ENCODE data around the gene RAB29. TPM values are rescaled to one million over a fixed set of nuclear protein-coding genes. Genes with fewer than 3 reads are reported as not detected.

Gene RAB29
- total and polyA plus RNA-seq, 9 of the 15 experiments (the other 6 are each of a cell fraction or from before 2014, with no cell fraction given) = 6.3 to 17.6 (median 8.0) TPM

- H3K4me1 ChIP-seq (replicated peaks in 1 of 2; ENCODE audit: control insufficient read depth in 2 of 2, insufficient read depth in 2 of 2, low read length in 2 of 2) = peaks cover 0 to 8% of the 10 kb centered on the region in 2 experiments; a peak in 2 of 5 replicates
- peak; percentile 55 for ATAC-seq
- 0 out of 2 replicates have a peak, but pooled peaks have one; percentile 12 for TF ChIP-seq MYBL2 (IDR thresholded peaks at IDR 0.05; ENCODE audit: low read depth)
- no peak for TF ChIP-seq MYBL2 (CRISPR knock-in tag; IDR thresholded peaks at IDR 0.05; ENCODE audit: borderline replicate concordance)
- no peak for TF ChIP-seq RNF2 (IDR thresholded peaks at IDR 0.05)
- H3K36me3 ChIP-seq (ENCODE audit: control insufficient read depth, insufficient read depth, low read length) = peaks cover 65% of the 10 kb centered on the region; the same call in 2 of the 3 replicates
- no peaks in the 10 kb centered on the region for H4K20me1 ChIP-seq (replicated peaks; ENCODE audit: control insufficient read depth, insufficient read depth, low read length)
- ChIA-PET POLR2A (interaction anchor here (0.7 to 5.2 kb wide), 6 partner anchors 9 to 118 kb away, joined by 3 to 32 read pairs (median 4); no protein-coding TSS in a partner anchor), CTCF (ENCODE audit: low intra/inter-chr PET ratio) (no interaction called here)
- H3K9ac ChIP-seq (ENCODE audit: insufficient read depth in 1 of 2, low read depth in 2 of 2, low read length in 2 of 2) = no peak overlapping the region
- no peaks in the 10 kb centered on the region for H3K27me3 ChIP-seq (ENCODE audit: control insufficient read depth in 2 of 2, insufficient read depth in 2 of 2, low read length in 2 of 2)
- no peak overlapping the region for H3K4me3 ChIP-seq
- H3K27ac ChIP-seq (ENCODE audit: extremely low read depth, low read depth, low read length) = peak overlapping the region; percentile 23; the same call in 2 of the 3 replicates
- peaks cover 89% of the 10 kb centered on the region for H3K79me2 ChIP-seq (ENCODE audit: control insufficient read depth, insufficient read depth, low read length)
- H2AFZ ChIP-seq (ENCODE audit: low read depth, low read length) = no peak overlapping the region
- in situ Hi-C loops (cut with MboI) (no loop called here), intact Hi-C loops (cut with micrococcal nuclease) (no loop called here)
- H3K9me1 ChIP-seq (ENCODE audit: control insufficient read depth, insufficient read depth, low read length) = no peaks in the 10 kb centered on the region
- DNase-seq (ENCODE audit: extremely low read depth in 1 of 4, low spot score in 3 of 4) = no peak
- H3K9me3 ChIP-seq (replicated peaks; ENCODE audit: control insufficient read depth, insufficient read depth, low read depth, low read length) = no peaks in the 10 kb centered on the region; the same call in 1 of the 2 replicates
- no peak overlapping the region for H3K4me2 ChIP-seq (ENCODE audit: insufficient read depth, low read length)
- WGBS (ENCODE audit: insufficient coverage, low coverage, missing lambda C conversion rate) = 58% methylated on average over 2 of the region's 2 CpGs
- BruUV-seq (replicated peaks) = no TSS peak
- peak; percentile 6 for FAIRE-seq
Observed at GRCh38 chr1:205733438-205734175, 41.7 kb downstream of the RAB29 start.

- WGBS (ENCODE audit: insufficient coverage, low coverage, missing lambda C conversion rate) = 97% methylated on average over 8 of the region's 9 CpGs
- TF ChIP-seq ELF4 (CRISPR knock-in tag; IDR thresholded peaks at IDR 0.05) (no peak), U2AF1 (optimal IDR thresholded peaks at IDR 0.05; ENCODE audit: low read depth, low read length) (no peak), ZNF239 (CRISPR knock-in tag; IDR thresholded peaks at IDR 0.05) (no peak)
- ChIA-PET CTCF (ENCODE audit: low intra/inter-chr PET ratio) (no interaction called here), POLR2A (interaction anchor here (0.6 to 5.2 kb wide), 5 partner anchors 10 to 30 kb away, joined by 3 to 32 read pairs (median 5); partner anchors contain the start of gene NUCKS1)
- H3K79me2 ChIP-seq (ENCODE audit: control insufficient read depth, insufficient read depth, low read length) = peaks cover 77% of the 10 kb centered on the region
- no peaks in the 10 kb centered on the region; the same call in 1 of the 2 replicates for H3K9me3 ChIP-seq (replicated peaks; ENCODE audit: control insufficient read depth, insufficient read depth, low read depth, low read length)
- H3K4me2 ChIP-seq (ENCODE audit: insufficient read depth, low read length) = no peak overlapping the region
- H3K27me3 ChIP-seq (ENCODE audit: control insufficient read depth in 2 of 2, insufficient read depth in 2 of 2, low read length in 2 of 2) = no peaks in the 10 kb centered on the region
- no peak overlapping the region for H3K4me3 ChIP-seq
- no peak overlapping the region for H3K27ac ChIP-seq (ENCODE audit: extremely low read depth, low read depth, low read length)
- peaks cover 0 to 6% of the 10 kb centered on the region in 2 experiments; a peak in 2 of 5 replicates for H3K4me1 ChIP-seq (replicated peaks in 1 of 2; ENCODE audit: control insufficient read depth in 2 of 2, insufficient read depth in 2 of 2, low read length in 2 of 2)
- H3K36me3 ChIP-seq (ENCODE audit: control insufficient read depth, insufficient read depth, low read length) = peaks cover 74% of the 10 kb centered on the region; the same call in 2 of the 3 replicates
- ATAC-seq (no peak), DNase-seq (ENCODE audit: extremely low read depth in 1 of 4, low spot score in 3 of 4) (no peak), FAIRE-seq (no peak)
- H4K20me1 ChIP-seq (replicated peaks; ENCODE audit: control insufficient read depth, insufficient read depth, low read length) = no peaks in the 10 kb centered on the region
- in situ Hi-C loops (cut with MboI) = no loop called here
- no peaks in the 10 kb centered on the region for H3K9me1 ChIP-seq (ENCODE audit: control insufficient read depth, insufficient read depth, low read length)
- no TSS peak for BruUV-seq (replicated peaks)
- intact Hi-C loops (cut with micrococcal nuclease) = no loop called here
- H3K9ac ChIP-seq (ENCODE audit: insufficient read depth in 1 of 2, low read depth in 2 of 2, low read length in 2 of 2) = no peak overlapping the region
- no peak overlapping the region for H2AFZ ChIP-seq (ENCODE audit: low read depth, low read length)
Observed at GRCh38 chr1:205729945-205730610, 45.2 kb downstream of the RAB29 start.

Measured in K562 (cell line).